Measurements from ENCODE around the gene MVP. TPM values are rescaled to one million over a fixed set of nuclear protein-coding genes. Genes with fewer than 3 reads are reported as not detected.
"Not testable (repeated sequence)": the region's sequence is repeated elsewhere in the genome, so short reads cannot be mapped to it uniquely, and the experiment has no call there.

The MVP gene
- total RNA-seq, result 67.9 TPM

DNA sequence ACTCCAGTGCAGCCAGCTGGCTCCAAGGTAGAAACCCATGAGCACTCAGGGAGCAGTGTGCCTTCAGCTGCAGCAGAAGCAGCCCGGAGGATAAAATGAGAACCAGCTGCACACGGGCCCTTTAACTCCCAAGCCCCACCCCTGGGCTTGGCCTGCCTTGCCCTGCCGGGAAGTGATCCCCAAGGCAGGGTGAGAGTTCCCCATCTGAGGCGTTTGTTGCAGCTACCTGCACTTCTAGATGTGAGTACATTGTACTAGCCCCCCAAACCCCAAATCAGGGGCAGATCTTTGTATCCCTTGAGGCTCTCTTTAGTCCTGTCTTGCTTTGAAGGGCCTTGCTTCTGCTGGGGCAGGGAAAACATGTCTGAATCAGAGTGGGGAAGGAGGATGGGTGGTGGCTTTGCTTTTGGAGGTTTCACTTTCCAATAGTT is at the start of gene MVP:
TSS of gene MVP (plus strand) at position 192 of the 431 bp plus-strand sequence. CDS start 10,088 bp downstream, outside the sequence.
- ATAC-seq, result peak; percentile 50

DNA sequence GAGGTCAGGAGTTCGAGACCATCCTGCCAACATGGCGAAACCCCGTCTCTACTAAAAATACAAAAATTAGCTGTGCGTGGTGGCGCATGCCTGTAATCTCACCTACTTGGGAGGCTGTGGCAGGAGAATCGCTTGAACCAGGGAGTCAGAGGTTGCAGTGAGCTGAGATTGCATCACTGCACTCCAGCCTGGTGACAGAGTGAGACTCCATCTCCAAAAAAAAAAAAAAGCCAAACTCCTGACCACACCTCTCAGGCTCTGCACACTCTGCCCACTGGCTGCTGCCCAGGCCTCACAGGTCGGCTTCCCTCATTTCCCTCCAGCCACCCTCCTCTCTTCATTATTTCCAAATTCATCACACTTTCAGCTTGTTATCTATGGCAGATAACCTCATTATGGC is 47.9 kb upstream of the MVP start:
- not testable (repeated sequence) for ATAC-seq

DNA sequence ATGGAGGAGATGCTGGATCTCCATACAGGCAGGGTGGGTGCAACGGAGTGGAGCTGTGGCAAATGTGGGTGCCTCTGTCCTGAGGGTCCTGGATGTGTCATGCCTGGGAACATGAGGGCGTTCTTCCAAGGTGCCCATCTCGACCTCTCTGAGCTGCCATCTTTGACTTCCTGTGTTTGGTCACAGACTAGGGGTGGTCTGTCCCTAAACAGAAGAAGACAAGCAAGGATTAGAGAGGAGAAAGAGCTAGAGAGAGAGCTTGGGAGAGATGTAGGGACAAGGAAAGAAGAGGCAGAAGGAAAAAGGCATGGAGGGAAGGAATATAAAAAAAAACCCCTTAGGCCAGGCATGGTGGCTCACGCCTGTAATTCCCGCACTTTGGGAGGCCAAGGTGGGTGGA is 45.5 kb upstream of the MVP start:
- ATAC-seq, result no peak

GRCh38 chr16:29775742-29776408 is 44.4 kb upstream of the MVP start:
- no peak for ATAC-seq

DNA sequence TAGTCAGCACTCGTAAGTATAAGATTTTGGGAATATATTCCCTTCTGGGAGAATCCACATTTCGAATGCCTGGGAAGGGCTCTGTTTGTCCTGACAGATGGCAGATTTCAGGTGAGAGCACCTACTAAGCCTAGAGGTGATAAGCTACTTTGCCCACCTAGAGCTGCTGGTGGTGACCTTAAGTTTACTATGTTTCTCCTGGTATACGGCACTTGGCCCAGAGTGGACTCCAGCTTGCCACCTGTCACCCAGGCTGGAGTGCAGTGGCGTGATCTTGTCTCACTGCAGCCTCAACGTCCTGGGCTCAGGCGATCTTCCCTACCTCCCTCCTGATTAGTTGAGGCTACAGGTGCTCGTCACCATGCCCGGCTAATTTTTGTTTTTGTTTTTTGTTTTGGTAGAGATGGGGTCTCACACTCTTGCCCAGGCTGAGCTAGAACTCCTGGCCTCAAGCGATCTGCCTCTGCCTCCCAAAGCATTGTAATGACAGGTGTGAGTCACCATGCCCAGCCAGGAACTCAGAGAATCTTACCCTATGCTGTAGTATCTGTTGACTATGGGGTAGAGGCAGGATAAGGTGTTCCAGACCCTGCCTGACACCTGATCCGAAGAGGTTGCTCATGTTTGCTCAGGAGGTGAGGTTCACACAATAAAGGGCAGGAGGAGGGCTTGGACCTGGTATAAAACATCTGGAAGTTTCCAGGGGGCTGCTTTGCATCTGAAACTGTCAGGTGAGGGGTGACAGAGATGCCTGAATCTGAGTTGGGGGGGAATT is 42.5 kb upstream of the MVP start, which contains the start of gene ZG16:
TSS of gene ZG16 (plus strand) at position 681 of the 775 bp plus-strand sequence. CDS start 1,011 bp downstream, outside the sequence.
- peak; percentile 15 for ATAC-seq

DNA sequence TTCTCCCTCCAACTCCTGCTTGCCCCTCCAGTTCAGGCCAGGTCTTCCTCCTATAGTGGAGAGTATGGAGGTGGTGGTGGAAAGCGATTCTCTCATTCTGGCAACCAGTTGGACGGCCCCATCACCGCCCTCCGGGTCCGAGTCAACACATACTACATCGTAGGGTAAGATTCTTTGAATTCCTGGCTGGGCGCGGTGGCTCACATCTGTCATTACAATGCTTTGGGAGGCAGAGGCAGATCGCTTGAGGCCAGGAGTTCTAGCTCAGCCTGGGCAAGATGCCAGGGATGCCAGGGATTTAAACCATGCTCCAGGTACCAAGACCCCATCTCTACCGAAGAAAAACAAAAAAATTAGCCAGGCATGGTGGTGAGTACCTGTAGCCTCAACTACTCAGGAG is 40.8 kb upstream of the MVP start:
- ATAC-seq, result no peak

GRCh38 chr16:29783094-29783953 is 36.9 kb upstream of the MVP start:
- not testable (repeated sequence) for ATAC-seq

DNA sequence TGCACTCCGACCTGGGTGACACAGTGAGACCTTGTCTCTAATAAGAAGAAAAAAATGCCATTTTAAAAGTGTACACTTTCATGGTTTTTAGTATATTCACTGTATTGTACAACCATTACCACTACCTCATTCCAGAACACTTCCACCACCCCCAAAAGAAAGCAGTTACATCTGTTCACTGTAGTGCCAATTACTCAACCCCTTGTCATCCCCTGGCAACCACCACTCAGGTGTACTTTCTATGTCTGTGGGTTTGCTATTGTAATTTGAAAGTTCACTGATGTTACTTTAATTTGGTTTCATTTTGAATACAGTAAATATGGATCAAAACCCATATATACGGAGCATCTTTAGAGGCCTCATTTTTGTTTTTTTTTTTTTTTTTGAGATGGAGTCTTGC is 36.1 kb upstream of the MVP start:
- no peak for ATAC-seq

DNA sequence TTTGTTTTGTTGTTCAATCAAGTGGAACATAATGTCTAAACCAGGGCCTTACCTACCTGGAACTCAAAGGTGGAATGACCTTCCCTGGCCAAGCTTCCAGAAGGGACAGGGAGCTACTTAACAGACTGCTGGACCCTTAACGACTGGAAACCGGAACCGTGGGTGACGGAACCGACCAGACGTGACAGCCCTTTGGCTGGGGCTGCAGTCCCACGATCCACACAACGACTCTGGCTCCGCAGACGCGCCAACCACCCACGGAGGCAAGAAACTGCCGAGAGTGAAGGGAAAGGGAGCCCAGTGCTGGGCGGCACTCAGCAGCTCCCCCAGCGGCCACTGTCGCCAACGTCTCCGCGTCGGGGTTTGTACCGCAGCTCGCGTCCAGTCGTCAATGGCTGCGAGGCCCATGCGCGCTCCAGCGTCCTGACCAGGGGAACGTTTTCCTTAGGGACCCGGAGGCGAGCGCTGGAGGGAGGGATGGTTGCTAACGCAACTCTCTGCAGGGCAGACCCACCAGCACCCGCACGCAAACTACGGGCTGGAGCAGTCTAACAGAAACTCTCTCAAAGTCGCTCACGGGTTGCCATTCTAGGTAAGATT is 35.3 kb upstream of the MVP start:
- peak; percentile 76 for ATAC-seq

GRCh38 chr16:29787155-29787554 is 33.1 kb upstream of the MVP start:
- not testable (repeated sequence) for ATAC-seq

GRCh38 chr16:29789775-29790182 is 30.5 kb upstream of the MVP start:
- peak; percentile 9 for ATAC-seq

DNA sequence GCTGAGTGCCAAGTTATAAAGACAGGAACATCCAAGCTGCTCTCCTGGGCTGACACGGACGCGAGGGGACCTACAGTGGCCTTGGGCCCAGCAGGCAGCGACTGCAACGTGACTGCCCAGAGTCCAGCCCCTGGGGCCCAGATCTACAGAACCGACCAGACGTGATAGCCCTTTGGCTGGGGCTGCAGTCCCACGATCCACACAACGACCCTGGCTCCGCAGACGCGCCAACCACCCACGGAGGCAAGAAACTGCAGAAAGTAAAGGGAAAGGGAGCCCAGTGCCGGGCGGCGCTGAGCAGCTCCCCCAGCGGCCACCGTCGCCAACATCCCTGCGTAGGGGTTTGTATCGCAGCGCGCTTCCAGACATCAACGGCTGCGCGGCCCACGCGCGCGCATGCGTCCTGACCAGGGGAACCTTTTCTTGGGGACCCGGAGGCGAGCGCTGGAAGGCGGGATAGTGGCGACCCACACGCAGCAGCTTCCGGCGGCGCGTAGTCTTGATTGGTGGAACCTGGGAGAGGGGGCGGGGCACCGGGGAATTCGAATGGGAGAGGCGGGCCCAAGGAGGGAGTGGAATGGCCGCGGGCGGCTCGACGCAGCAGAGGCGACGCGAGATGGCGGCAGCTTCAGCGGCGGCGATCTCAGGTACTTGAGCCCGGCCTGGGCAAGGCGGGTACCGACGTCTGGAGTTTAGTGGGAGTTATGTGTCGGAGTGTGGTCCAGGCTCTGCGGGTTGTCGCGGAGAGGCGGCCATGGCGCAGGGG is 29.9 kb upstream of the MVP start, which contains the start of gene KIF22:
TSS of gene KIF22 (plus strand) at position 569 of the 766 bp plus-strand sequence. CDS start at position 578, 9 bp downstream.
- ATAC-seq, result peak; percentile 98

DNA sequence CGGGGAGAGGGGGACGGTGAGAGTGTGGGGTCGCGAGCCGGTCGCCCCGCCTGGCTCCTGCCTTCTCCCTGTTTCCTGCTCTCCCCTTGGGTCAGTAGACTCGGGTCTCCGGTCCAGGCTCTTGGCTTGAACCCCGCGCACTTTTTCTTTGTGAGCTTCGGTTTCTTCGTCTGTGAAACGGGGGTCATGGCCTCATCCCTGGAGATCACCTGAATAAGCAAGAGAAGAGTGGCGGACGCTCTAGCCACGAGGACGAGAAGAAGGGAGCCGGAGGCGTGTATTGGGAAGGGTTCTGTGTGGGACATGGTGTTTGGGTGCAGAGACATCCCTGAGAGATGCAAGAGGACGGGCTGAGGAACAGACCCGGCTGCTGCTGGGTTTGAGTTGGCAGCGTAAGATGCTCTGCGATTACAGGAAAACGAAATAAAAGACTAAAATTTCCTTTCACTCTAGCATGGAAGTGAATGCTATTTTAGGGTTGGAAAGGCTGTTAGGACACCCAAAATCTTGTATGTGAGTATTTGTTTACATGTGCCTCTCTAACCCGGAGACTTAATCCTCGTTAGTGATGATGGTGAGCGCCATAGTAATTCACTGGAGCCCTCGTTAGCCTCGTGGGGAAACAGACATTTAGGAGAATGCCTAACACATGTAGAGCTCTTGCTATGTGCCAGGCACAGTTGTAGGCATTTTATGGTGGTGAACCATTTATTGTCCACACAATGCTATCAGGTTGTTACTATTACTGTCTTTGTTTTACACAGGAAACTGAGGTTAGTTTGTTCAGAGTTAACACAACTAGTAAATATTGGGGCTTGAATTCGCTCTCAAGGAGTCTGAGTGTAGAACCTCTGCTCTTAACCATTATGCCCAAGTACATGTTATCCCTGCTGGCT is 29.1 kb upstream of the MVP start:
- peak; percentile 3 for ATAC-seq

DNA sequence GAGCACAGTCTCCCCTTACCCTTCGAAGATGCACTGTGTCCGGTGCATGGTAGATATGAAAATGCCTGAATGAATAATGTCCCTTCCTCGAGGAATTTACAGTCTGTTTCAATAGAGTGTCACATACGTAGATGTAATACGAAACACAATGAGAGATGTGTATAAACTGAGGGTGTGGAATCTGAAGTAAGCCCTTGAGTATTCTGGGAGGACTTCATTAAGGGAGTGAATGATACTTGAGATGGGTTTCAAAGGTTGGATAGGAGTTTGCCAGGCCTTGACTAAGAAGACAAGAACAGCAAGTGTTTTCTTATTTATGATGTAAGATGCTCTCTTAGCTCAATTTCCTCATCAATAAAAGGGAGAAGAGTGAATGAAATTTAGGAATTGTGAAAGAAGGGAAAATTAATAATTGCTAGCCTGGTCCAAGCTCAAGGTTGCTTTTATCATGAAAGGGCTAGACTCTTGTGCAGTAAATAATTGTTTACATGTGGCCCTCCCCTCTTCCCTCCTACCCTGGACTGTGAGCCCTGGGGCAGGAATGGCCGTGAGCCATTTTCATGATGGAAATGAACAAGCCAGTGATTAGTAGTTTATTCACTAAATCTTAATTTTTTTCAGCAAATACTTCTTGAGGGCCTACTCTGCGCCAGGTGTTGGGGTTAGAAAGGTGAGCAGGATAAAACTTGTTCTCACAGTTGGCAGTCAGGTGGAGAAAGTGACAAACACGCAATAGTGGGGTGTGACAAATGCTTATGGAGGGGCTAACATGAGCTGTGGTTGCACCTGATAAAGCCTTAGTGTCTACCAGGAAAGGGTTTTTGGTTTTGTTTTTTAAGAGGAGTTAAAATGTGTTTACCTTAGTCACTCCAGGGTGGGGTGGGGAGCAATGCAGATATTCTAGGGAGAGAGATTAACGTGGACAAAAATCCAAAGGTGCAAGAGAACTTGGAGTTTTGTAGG is 28.1 kb upstream of the MVP start:
- ATAC-seq, result no peak

DNA sequence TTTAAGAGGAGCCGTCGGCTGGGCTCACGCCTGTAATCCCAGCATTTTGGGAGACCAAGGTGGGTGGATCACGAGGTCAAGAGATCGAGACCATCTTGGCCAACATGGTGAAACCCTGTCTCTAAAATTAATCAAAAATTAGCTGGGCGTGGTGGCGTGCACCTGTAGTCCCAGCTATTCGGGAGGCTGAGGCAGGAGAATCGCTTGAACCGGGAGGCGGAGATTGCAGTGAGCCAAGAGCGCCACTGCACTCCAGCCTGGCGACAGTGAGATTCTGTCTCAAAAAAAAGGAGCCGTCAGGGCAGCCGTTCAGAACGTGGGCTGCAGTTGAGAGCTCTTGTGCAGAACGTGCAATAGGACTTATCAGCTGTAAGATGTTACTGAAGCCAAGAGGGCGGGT is 27.1 kb upstream of the MVP start:
- not testable (repeated sequence) for ATAC-seq

DNA sequence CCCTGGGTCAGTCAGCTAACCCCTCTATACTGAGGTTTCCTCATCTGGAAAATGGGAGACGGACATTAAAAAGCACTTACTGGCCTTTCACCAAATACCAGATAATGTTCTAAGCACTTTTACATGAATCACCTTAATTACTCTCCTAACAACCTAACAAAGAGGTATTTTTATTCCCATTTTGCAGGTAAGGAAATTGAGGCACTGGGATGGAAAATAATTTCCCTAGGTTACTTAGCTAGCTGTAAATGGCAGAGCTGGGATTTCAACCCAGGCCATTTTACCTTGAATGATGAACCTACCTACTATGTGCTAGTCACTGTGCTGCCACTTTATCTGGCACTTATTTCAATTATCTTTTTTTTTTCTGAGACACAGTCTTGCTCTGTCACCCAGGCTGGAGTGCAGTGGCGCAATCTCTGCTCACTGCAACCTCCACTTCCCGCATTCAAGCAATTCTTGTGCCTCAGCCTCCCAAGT is 26.0 kb upstream of the MVP start:
- ATAC-seq, result no peak

GRCh38 chr16:29802416-29802935 is 17.8 kb upstream of the MVP start:
- no peak for ATAC-seq

- no peak for ATAC-seq
Observed at GRCh38 chr16:29804020-29804419, 16.2 kb upstream of the MVP start.
